Activated CD8-positive, alpha-beta memory T cell treated with anti-CD3 and anti-CD28 coated beads, Interleukin-2, amount 50 U/mL, for 24 hours (primary cell): ENCODE measurements around the gene MAU2.
"Not testable (repeated sequence)": the region's sequence is repeated elsewhere in the genome, so short reads cannot be mapped to it uniquely, and the experiment has no call there.

Experiments used
- DNase-seq: peaks from one replicate; pipeline ENCODE4 v3.0.0-alpha.2; 2020; ENCODE audit errors: extremely low read depth

Gene MAU2

DNA sequence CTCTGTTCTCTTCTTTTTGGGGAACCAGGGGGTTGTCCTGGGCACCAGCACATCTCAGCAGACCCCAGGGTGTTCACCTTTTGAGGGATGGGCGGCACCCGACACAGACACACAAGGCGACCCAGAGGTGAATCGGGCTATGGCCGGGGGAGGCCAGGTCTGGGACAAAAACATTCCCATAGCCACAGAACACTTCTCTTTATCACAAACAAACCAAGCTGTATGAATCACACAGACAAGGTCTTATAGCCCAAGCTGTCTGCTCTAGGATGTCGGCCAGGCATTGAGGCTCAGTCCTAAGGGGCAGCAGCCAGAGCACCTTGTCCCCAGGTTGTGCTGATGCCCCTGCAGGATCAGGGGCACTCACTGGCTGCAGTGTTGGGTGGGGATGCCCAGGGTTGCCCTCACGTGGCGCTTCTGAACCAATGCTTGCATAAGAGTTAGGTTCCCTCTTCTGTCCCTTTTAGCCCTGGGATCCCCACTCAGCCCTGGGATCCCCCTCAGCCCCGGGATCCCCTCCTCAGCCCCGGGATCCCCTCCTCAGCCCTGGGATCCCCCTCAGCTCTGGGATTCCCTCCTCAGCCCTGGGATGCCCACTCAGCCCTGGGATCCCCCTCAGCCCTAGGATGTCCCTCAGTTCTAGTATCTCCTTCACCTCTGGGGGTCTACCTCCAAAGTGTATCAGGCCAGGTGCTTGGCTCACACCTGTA lies 26.9 kb downstream of the MAU2 start:
- DNase-seq: no peak

DNA sequence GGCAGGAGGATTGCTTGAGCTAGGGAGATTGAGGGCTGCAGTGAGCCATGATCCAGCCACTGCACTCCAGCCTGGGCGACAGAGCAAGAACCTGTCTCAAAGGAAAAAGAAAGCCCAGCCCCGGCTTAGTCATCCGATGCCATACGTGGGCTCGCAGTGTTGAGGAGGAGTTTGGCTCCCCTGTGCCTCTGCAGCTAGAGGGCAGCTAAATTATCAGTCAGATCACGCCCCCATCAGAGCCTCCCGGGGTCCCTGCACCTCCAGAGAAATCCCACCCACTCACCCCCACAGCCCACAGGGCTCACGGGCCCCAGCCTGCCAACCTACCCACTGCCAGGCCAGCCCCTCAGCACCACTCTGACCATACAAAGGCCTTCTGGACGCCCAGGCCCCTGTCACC lies 27.6 kb downstream of the MAU2 start:
- no peak for DNase-seq

DNA sequence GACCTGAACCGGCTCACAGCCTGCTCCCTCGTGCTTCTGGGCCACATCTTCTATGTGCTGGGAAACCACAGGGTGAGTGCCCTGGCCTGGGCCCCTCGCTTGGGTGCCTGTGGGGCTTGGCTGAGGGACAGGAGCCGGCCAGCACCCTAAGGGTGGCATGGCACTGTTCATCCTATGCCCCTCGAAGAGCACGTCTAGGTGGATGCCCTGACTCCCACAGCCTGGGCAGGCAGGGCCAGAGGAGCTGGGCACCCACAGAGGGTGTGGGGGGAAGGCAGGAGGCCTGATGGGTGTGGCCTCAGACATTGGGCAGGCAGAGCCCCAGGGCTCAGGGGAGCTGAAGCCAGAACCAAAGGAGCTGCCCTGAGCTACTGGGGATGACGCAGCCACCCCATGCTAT lies 28.7 kb downstream of the MAU2 start:
- DNase-seq: no peak

DNA sequence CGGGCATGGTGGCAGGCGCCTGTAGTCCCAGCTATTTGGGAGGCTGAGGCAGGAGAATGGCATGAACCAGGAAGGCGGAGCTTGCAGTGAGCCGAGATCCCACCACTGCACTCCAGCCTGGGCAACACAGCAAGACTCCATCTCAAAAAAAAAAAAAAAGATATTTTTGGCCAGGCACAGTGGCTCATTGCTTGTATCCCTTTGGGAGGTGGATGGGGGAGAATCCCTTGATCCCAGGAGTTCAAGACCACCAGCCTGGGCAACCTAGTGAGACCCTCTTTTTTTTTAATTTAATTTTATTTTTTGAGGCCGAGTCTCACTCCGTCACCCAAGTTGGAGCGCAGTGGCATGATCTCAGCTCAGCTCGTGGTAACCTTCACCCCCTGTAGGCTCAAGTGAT lies 30.1 kb downstream of the MAU2 start:
- DNase-seq: not testable (repeated sequence)

DNA sequence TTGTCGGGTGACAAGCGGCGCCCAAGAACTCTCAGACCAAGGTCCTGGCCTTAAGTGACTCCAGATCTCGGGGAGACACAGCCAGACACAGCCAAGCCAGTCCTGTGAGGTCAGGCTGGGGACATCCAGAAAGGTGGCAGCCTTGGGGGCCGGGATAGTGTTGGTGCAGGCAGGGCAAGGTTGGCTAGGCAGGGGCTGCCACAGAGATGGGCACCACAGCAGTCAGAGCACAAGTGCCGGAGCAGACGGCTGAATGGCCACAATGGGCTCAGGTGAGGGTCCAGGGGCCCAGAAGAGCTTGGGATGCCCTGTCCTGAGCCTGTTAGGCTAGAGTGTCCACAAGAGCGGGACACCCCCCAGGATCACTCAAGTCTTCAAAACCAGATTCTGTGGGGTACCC lies 32.2 kb downstream of the MAU2 start:
- DNase-seq: no peak

DNA sequence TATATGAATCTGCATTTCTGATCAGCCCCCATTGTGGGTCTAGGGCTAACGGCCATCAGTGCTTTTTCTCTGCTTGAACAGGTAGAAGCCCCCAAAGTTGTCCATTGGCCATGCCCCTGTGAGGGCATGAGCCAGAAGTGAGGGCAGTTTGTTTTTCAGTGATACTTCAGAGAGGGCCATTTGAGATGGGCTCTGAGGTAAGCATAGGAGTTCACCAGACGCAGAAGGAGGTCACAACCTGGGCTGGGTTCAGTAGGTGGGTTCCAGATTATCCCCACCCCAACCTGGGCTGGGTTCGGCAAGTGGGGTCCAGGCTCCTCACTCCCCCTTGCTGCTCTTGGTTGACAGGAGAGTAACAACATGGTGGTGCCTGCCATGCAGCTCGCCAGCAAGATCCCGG lies 33.4 kb downstream of the MAU2 start:
- no peak for DNase-seq

DNA sequence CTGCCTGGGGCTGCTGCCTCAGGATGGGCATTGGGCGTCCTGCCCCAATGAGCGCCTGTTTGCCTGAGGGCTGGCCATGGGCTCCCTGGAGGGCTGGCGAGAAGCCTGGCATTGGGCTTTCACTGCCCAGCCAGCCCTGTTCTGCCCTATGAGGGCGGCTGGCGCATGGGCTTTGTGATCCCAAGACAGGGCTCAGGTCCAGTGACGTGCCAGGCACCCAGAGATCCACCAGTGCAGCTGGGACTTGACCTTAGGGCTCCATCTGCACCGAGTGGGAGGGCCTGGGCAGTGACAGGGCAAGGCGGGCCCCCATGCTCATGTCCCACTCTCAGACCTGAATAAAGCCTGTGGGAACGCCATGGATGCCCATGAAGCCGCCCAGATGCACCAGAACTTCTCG lies 34.3 kb downstream of the MAU2 start:
- DNase-seq: no peak

DNA sequence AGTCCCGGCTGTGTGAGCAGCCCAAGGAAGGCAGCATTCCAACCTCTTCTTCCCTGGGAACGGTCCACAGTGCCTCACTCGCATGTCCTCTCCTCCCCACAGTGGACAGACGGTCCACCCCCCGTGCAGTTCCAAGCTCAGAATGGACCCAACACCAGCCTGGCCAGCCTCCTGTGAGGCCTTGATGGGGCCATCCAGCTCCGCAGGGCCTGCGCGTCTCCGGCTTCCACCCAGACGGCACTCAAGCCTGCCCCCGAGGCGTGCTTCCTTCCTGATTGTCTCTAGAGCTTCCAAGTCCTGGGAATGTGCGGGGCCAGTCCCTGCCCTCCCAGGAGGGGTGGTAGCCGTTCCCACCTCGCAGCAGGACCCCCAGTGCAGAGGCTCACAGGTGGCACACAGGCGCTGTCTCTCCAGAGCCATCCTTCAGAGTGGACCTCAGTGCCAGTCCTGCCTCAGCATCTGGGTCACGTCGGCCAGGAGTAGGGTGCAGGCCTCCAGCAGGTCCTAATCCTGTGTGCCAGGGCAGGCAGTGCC lies 35.0 kb downstream of the MAU2 start:
- no peak for DNase-seq

DNA sequence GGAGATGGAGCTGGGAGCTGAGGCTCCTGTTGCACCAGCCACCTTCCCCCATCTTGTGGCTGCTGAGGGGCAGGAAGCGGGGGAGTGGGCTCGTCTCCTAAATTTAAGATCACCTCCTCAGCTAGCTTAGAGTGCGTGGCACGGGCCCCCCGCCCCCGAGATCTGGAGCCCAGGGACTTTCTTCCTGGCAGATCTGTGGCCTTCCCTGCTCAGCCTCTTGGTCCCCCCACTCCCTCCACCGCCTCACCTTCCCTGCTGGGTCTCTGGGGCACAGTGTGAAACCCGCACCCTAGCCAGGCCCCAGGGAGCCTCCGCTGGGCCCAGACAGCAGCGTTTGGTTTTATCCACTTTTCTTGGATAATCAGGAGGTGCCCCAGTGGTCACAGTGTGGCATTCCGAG lies 35.9 kb downstream of the MAU2 start:
- DNase-seq: no peak

DNA sequence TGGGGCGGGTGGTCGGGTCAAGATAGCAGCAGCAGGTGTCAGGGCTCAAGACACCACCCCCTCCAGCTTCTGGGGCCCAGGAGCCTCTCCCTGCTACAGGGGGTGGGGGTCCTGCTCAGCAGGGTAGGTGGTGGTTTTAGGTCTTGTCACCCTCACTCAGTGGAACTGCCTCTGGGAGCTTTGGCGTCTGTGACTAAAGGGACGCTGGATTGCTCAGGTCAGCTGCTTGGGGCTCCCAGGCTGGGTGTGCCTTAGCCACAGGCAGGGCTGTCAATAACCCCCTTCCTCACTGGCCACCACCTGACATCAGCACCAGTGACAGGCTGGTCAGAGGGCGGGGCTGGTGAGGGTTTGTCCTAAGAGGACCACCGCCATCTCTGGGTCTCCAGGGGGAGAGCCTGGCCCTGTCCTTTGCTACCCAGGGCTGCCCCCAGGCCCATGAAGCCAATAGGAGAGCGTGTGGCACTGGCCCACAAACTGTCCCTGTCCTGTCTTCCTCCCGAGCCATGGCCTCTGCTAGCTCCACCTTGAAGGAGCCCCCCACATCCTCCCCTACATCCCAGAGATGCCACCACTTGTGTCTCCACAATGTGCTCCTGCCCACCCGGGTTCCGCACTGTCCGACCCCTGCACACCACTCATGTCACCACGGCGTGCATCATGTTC lies 36.4 kb downstream of the MAU2 start:
- DNase-seq: no peak

DNA sequence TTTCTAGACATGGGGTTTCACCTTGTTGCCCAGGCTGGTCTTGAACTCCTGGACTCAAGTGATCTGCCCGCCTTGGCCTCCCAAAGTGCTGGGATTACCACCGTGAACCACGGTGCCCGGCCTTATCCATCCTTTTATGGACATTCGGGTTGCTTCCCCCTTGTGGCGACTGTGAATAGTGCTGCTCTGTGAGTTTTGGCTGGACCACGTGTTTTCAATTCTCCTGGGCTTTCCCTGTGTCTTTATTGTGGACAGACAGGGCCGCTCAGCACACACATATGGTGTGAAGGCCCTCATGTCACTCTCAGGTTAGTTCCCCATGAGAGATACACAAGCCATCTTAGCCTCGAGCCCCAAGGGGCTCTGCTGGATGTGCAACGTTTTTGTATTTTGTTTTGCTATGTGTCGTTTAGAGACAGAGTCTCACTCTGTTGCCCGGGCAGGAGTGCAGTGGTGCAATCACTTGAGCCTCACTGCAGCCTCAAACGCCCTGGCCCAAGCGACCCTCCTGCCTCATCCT lies 40.5 kb downstream of the MAU2 start:
- peak; percentile 46 for DNase-seq

DNA sequence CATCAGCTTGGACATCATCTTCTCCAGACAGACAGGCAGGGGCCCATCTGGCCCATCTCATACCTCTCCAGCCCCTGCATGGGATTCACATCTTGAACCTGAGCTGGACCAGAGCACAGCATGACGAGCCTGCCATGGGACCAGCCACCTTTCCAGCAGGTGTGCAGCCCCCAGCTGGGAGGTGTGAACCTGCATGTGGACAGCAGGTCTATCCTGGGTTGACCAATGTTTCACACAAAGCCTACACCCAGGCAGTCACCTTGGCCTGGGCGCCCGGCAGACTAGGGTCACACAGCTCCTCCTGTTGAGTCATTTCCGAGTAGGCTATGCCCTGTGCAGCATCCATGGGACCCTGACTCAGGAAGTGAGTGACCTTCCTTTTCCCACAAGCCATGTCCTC lies 41.4 kb downstream of the MAU2 start:
- DNase-seq: no peak

DNA sequence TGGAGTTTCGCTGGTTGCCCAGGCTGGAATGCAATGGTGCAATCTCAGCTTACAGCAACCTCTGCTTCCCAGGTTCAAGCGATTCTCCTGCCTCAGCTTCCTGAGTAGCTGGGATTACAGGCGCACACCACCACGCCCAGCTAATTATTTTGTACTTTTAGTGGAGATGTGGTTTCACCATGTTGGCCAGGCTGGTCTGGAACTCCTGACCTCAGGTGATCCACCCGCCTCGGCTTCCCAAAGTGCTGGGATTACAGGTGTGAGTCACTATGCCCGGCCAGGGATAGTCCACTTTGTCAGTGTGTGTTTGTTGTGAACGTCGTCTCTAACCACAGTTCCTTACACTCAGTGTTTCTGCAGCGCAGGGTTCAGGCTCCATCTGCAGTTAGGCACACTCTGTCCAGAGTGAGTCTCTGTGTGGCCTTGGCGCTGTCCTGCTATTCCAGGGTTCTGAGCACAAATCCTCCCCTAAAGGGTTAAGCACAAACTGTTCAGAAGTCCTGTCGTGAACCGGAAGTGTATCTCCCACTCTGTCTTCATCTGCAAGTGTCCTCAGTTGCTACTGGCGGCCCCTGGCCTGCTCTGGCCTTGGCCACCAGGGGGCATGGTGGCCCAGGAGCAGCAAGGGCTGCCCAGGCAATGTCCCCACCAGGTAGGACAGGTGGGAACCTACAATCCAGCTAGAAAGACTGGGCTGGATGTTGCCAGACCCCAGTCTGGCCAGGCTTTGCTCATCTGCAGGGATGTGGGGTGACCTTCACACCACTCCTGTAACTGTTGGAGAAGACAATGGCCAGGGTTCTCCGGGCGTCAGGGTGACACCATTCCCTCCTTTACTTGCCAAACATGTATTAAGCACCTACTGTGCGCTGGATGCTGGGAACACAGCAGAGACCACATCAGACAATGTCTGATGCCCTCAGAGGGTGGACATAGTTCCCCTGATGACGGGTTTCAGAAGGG lies 46.1 kb downstream of the MAU2 start:
- no peak for DNase-seq

DNA sequence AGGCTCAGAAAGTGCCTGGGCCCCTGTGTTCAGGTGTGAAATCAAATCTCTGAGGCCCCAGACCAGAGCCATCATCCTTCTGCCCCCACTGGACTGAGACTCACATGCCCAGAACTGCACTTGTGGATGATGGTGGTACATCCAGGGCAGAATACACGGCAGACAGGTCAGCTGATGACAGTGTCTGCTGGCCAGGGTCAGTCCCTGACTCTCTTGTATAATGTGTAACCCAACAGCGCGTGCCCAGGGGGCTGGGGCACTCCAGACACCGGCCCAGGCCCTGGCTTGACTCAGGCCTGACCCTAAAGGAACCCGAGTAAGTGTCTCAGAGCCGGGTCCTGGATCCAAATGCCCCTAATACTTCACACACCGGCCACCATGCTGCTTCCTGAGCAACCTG lies 47.5 kb downstream of the MAU2 start:
- DNase-seq: no peak

DNA sequence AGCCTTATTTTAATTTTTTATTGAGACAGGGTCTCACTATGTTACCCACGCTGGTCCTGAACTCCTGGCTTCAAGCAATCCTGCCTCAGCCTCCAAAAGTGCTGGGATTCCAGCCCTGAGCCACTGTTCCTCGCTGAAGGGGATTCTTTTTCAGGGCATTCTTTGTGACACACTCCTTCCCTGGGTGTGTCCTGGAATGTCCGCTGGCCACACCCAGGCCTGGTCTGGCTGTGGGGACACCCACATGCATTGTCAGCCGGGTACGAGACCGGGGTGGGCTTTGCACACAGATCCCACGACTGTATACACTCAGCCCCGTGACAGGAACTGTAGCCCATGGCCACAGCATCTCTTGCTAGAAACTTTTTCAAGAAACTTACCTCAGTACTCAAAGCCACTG lies 50.4 kb downstream of the MAU2 start:
- DNase-seq: no peak

DNA sequence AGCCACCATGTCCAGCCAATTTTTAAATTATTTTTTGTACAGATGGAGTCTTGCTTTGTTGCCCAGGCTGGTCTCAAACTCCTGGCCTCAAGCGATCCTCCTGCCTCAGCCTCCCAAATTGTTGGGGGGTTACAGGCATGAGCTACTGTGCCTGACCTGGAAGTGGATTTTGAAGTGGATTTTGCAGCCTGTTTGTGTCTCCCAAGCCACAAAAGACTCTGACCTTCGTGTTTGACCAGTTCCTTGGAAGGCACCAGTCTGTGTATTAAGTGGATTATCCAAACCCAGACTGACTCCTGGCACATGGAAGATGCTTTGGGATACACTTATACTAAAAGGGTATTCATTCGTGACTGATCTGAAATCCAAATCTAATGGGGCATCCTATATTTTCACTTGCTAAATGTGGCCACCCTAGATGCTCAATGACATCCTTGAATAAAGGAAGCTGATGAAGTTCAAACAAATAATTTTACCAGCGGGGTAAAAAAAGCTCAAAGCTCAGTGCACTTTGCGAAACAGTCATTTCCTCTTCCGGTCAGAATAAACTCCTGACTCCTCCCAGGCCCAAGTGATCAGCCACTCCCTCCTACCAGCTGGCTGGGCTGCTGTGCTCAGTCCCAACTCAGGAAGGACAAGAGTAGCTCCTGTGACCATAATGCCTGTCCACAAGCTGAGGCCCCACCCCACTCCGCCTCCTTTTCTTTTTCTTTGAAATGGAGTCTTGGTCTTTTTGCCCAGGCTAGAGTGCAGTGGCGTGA lies 52.2 kb downstream of the MAU2 start:
- no peak for DNase-seq

DNA sequence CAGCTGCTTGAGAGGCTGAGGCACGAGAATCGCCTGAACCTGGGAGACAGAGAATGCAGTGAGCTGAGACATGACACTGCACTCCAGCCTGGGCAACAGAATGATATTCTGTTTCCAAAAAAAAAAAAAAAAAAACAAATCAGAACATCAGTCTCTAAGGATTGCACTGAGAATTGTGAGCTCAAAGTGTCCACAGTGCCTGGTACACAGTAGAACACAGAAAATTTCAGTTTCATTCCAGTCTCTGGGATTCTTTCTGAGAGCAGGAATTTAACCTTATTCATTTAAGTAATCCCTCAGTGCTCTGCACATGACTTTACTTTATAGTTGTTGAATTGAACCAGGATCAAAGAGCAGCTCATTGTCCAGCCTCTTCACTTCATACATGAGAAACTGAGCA lies 58.9 kb downstream of the MAU2 start:
- no peak for DNase-seq

DNA sequence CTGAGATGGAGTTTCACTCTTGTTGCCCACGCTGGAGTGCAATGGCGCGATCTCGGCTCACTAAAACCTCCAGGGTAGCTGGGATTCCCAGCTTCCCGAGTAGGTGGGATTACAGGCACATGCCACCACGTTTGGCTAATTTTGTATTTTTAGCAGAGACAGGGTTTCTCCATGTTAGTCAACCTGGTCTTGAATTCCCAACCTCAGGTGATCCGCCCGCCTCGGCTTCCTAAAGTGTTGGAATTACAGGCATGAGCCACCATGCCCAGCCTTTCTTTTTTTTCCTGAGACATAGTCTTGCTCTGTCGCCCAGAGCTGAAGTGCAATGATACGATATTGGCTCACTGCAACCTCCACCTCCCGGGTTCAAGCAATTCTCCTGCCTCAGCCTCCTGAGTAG lies 59.7 kb downstream of the MAU2 start:
- DNase-seq: not testable (repeated sequence)

DNA sequence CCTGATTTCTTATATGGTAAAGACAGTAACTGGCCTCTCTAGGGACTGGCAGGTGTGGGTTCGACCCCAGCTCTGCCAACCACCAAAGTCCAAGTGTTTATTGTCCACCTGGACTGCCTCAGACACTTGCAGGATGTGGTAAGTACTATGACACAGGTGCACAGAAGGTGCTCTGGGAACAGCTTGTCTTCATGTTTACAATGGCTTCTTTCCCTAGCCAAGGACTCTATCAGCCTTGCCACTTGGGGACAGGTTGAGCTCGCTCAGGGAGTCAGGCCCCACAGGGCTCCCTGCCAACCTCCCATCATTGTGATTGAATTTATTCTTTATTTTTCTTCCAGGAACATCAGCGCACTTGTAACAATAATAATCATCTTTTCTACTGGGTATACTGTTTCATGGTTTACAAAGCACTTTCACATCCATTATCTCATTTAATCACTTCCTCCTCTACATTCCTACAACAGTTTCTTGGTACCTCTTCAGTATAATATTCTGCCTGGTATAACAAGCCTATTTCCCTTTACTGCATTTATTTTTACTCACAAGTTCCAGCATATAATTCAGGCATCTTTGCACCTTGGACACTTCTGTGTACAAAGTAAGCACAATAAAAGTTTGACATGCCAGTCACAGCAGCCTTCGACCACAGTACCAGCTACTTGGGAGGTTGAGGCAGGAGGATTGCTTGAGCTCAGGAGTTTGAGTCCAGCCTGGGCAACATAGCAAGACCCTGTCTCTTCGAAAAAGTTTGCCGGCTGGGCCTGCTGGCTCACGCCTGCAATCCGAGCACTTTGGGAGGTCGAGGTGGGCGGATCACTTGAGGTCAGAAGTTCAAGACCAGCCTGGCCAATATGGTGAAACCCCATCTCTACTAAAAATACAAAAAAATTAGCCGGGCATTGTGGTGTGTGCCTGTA lies 60.6 kb downstream of the MAU2 start:
- DNase-seq: no peak

DNA sequence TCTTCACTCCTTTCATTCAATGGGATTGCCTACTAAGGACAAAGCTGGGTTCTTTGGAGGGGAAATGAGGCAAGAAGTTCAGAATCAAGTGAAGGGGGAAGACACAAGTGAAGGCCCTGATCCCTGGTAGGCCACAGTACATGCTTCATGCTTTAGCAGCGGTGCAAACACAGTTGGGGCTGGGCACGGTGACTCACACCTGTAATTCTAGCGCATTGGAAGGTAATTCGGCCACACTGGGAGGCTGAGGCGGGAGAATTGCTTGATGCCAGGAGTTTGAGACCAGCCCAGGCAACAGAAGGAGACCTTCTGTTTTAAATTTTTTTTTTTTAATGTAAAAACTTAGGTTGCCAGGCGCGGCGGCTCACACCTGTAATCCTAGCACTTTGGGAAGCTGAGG lies 61.5 kb downstream of the MAU2 start:
- DNase-seq: no peak
